ENCODE measurements around the gene MYO9A.

MYO9A gene

GRCh38 chr15:71779073-71779797 lies 338.7 kb downstream of the MYO9A start:
- no peak for DNase-seq

- DNase-seq: no peak
Observed at GRCh38 chr15:71777216-71777943, 340.6 kb downstream of the MYO9A start.

GRCh38 chr15:71776304-71776703 lies 341.6 kb downstream of the MYO9A start:
- no peak for DNase-seq

- DNase-seq: no peak
Observed at GRCh38 chr15:71775856-71776255, 342.1 kb downstream of the MYO9A start.

- no peak for DNase-seq
Observed at GRCh38 chr15:71773206-71773859, 344.6 kb downstream of the MYO9A start.

All from activated naive CD4-positive, alpha-beta T cell treated with Interleukin-2 at 50 U/mL for 16 hours (primary cell).